Stimulated activated naive CD8-positive, alpha-beta T cell treated with anti-CD3 and anti-CD28 coated beads, Interleukin-15, amount 100 ng/mL, for 72 hours (primary cell): ENCODE results near the gene MT1B.
"Not testable (repeated sequence)": the region's sequence is repeated elsewhere in the genome, so short reads cannot be mapped to it uniquely, and the experiment has no call there.

Experiments used
- ATAC-seq: fragments of 150-1000 bp; cut with Tn5 transposase; 2 replicates; pipeline ENCODE4 v1.10.0; 2021; ENCODE audit warnings: mild to moderate bottlenecking, moderate library complexity
- DNase-seq, 2 donors: peaks; one replicate each; pipeline ENCODE4 v3.0.0; 2021 to 2022
- H3K27ac Mint-ChIP-seq, 2 donors: one replicate each; pipeline ENCODE4 v1.8.0; 2022; ENCODE audit warnings: mild to moderate bottlenecking in 2 of 2, mixed read lengths in 2 of 2, moderate library complexity in 2 of 2
- H3K27me3 Mint-ChIP-seq: one replicate; pipeline ENCODE4 v1.8.0; 2022; ENCODE audit warnings: mixed read lengths
- H3K4me1 Mint-ChIP-seq: one replicate; pipeline ENCODE4 v1.8.0; 2022; ENCODE audit warnings: mild to moderate bottlenecking, mixed read lengths
- H3K4me3 Mint-ChIP-seq, 2 donors: one replicate each; pipeline ENCODE4 v1.8.0; 2022; ENCODE audit warnings: mild to moderate bottlenecking in 2 of 2, mixed read lengths in 2 of 2, moderate library complexity in 1 of 2
- H3K9me3 Mint-ChIP-seq, 2 donors: one replicate each; pipeline ENCODE4 v1.8.0; 2022; ENCODE audit warnings: mixed read lengths in 2 of 2

MT1B gene

GRCh38 chr16:56665286-56666261 lies 13.9 kb downstream of the MT1B start:
- not testable (repeated sequence) for DNase-seq, ATAC-seq, H3K9me3 Mint-ChIP-seq, H3K4me3 Mint-ChIP-seq, H3K27ac Mint-ChIP-seq
- Mint-ChIP-seq H3K27me3 (peaks cover 53% of the 10 kb centered on the region), H3K4me1 (peaks cover 51% of the 10 kb centered on the region)

DNA sequence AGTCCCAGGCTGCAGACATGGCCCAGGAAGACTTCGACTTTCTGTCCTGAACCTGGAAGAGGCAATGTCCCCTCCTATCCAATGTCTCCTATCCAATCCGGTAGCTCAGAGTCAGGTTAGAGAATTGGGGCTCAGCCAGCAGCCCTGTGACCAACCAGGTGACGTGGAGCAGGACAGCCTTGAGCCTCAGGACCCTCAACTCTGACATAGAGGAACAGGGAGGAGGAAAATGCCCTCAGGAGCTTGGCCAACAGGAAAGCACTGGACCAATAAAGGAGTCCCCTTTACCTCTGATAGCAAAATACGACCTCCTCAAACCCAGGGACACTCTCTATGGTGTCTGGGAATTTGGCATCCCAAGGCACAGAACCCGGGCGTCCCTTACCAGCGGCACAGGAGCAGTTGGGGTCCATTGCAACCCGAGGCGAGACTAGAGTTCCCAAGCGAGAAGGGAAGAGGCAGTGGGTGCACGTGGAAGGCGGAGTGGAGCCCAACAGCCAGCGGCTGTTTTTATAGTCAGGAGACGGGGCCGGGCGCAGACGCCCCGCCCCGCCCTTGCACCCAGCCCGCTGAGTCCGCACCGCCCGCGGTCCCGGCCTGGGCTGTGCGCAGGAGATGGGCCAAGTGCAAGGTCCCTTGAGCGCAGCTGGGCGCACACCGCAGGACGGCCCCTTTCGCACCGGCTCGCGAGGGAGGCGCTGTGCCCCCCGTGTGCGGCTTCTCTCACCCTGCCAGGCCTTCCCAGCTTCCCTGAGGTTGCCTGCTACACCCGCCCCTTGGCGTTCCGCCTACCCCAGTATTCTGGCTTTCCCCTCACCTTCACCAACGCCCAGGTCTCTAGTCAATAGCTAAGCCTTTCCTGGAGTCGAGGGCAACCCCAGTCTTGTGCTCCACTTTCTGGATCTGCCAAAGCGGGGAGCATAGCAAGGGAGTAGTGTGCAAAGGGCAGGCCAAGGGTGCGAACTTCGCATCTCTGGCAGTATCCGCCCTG lies 16.2 kb downstream of the MT1B start, which contains the start of gene MT1G:
Gene MT1G, minus strand, starts transcription at position 485 of the 991 bp plus-strand sequence. Its CDS starts 72 bp downstream, at position 413.
- Mint-ChIP-seq H3K27ac (peak within 1 kb of the TSS; percentile 74 to 81), H3K4me3 (peak within 1 kb of the TSS; percentile 71 to 78), H3K27me3 (peaks cover 68% of the 10 kb centered on the region)

DNA sequence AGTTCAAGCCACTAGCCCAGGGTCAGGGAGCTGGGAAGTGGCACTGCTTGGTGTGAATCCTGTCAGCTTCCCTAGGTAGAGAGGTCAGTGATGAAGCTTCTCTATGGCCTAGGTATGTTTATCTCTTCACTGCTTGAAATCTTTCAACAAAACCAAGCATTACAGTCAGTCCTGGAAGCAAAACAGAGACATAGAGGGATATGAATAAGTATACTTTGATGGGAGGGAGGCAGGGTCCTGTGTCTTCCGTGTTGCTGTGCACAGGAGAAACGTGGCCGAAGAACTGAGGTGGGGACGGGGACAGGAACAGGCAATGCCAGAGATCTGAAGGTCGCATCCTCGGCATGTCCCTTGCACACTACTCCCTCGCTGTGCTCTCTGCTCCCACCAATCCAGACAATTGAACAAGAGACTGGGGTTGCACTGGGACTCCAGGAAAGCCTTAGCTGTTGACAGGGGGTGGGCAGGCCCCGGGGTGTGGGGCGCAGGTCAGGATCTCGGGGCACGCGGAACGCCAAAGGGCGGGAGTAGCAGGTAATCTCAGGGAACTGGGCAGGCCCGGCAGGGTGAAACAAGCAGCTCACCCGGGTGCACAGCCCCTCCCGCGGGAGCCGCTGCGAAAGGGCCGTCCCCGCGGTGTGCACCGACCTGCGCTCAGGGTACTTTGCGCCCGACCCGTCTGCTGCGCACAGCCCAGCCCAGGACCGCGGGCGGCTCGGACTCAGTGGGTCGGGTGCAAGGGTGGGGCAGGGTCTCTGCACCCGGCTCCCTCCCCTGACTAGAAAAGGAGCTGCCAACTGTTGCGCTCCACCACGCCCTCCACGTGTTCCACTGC lies 17.5 kb downstream of the MT1B start, which contains the start of gene MT1H:
Gene MT1H, plus strand, starts transcription at position 810 of the 835 bp plus-strand sequence. CDS start 71 bp downstream, outside the sequence.
- Mint-ChIP-seq H3K4me1 (peaks cover 33% of the 10 kb centered on the region), H3K27ac (peak within 1 kb of the TSS in 1 of 2 donors; percentile 57), H3K4me3 (peak within 1 kb of the TSS; percentile 71 to 81), H3K9me3 (no peaks in the 10 kb centered on the region), H3K27me3 (peaks cover 68% of the 10 kb centered on the region)
- peak; percentile 28 to 59 for DNase-seq
- ATAC-seq: peak; percentile 56

More for the DNA sequence above, 16.2 kb downstream of the MT1B start, which contains the start of gene MT1G:
- no peaks in the 10 kb centered on the region for H3K9me3 Mint-ChIP-seq
- ATAC-seq (peak; percentile 75), DNase-seq (peak in 1 of 2 donors; percentile 66)
- peaks cover 36% of the 10 kb centered on the region for H3K4me1 Mint-ChIP-seq

GRCh38 chr16:56669840-56670619 lies 18.3 kb downstream of the MT1B start:
- peaks cover 67% of the 10 kb centered on the region for H3K27me3 Mint-ChIP-seq

DNA sequence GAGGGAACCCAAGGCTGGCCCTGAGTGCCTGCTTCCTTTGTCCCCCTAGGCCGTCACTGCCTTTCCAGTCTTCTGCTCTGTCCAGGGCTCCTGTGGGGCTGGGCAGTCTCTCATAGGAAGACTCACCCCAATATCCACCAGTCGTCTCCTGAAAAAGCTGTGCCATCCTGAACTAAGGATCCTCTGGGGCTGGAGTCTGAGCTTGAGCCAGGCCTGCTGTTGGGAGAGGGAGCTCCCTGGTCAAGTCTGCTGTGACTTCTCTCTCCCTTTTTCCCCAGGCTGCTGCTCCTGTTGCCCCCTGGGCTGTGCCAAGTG lies 18.9 kb downstream of the MT1B start:
- no peak for DNase-seq
- ATAC-seq: no peak
- peaks cover 44% of the 10 kb centered on the region for H3K4me1 Mint-ChIP-seq
- H3K9me3 Mint-ChIP-seq: no peaks in the 10 kb centered on the region
- no peak overlapping the region for H3K27ac Mint-ChIP-seq
- peak overlapping the region; percentile 25 to 63 for H3K4me3 Mint-ChIP-seq
- H3K27me3 Mint-ChIP-seq: peaks cover 61% of the 10 kb centered on the region

More at GRCh38 chr16:56669840-56670619, 18.3 kb downstream of the MT1B start:
- H3K4me1 Mint-ChIP-seq: peaks cover 39% of the 10 kb centered on the region
- no peak overlapping the region for H3K27ac Mint-ChIP-seq
- no peaks in the 10 kb centered on the region for H3K9me3 Mint-ChIP-seq
- ATAC-seq (no peak), DNase-seq (no peak)
- H3K4me3 Mint-ChIP-seq: peak overlapping the region; percentile 71 to 81

DNA sequence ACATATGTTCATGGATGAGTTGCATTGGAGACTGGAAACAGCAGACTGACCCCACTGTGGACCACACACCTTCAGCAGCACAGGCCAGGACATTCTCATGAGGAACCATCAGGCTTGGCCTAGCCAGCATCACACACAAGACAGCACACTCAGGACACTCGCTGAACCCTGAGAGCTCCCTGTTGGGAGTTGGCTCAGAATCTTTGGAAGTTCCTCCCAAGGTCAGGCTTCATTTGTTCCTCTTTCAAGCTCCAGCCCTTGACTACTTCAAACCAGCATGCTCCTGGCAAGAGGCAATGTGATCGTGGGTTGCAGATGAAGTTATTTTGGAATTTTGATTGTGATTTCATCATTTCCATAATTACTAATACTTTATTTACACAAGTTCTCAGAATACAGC lies 20.0 kb downstream of the MT1B start:
- not testable (repeated sequence) for H3K9me3 Mint-ChIP-seq, H3K4me3 Mint-ChIP-seq, DNase-seq, ATAC-seq, H3K27ac Mint-ChIP-seq
- Mint-ChIP-seq H3K4me1 (peaks cover 55% of the 10 kb centered on the region), H3K27me3 (peaks cover 54% of the 10 kb centered on the region)

GRCh38 chr16:56672171-56672570 lies 20.5 kb downstream of the MT1B start:
- H3K27ac Mint-ChIP-seq, DNase-seq, H3K4me3 Mint-ChIP-seq, H3K9me3 Mint-ChIP-seq, ATAC-seq: not testable (repeated sequence)
- peaks cover 49% of the 10 kb centered on the region for H3K27me3 Mint-ChIP-seq
- peaks cover 60% of the 10 kb centered on the region for H3K4me1 Mint-ChIP-seq

- ATAC-seq: no peak
- peaks cover 53% of the 10 kb centered on the region for H3K4me1 Mint-ChIP-seq
- DNase-seq: no peak
- H3K4me3 Mint-ChIP-seq: no peak overlapping the region
- no peak overlapping the region for H3K27ac Mint-ChIP-seq
- H3K27me3 Mint-ChIP-seq: peaks cover 41% of the 10 kb centered on the region
- H3K9me3 Mint-ChIP-seq: no peaks in the 10 kb centered on the region
These were observed 21.3 kb downstream of the MT1B start for GRCh38 chr16:56672761-56673536.

GRCh38 chr16:56673921-56674320 lies 22.2 kb downstream of the MT1B start:
- Mint-ChIP-seq H3K4me3 (no peak overlapping the region), H3K4me1 (peaks cover 43% of the 10 kb centered on the region), H3K27me3 (peaks cover 32% of the 10 kb centered on the region), H3K27ac (no peak overlapping the region), H3K9me3 (no peaks in the 10 kb centered on the region)
- ATAC-seq: peak; percentile 38
- peak; percentile 38 to 39 for DNase-seq

DNA sequence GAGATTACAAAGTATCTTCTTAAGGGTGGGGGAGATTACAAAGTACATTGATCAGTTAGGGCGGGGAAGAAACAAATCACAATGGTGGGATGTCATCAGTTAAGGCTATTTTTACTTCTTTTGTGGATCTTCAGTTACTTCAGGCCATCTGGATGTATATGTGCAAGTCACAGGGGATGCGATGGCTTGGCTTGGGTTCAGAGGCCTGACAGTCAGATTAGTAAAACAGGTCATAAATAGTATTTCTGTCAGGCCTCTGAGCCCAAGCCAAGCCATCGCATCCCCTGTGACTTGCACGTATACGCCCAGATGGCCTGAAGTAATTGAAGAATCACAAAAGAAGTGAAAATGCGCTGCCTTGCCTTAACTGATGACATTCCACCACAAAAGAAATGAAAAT lies 22.9 kb downstream of the MT1B start:
- H3K4me1 Mint-ChIP-seq: peaks cover 37% of the 10 kb centered on the region
- DNase-seq, H3K9me3 Mint-ChIP-seq, H3K4me3 Mint-ChIP-seq, H3K27ac Mint-ChIP-seq, ATAC-seq: not testable (repeated sequence)
- H3K27me3 Mint-ChIP-seq: peaks cover 25% of the 10 kb centered on the region

GRCh38 chr16:56675685-56676210 lies 24.1 kb downstream of the MT1B start:
- Mint-ChIP-seq H3K9me3 (no peaks in the 10 kb centered on the region), H3K27ac (peak overlapping the region; percentile 66 to 87)
- DNase-seq: peak; percentile 53 to 65

GRCh38 chr16:56677474-56677873 lies 25.8 kb downstream of the MT1B start:
- H3K27me3 Mint-ChIP-seq: no peaks in the 10 kb centered on the region
- no peak overlapping the region for H3K27ac Mint-ChIP-seq
- H3K9me3 Mint-ChIP-seq: no peaks in the 10 kb centered on the region
- peaks cover 39% of the 10 kb centered on the region for H3K4me1 Mint-ChIP-seq
- no peak for ATAC-seq
- no peak for DNase-seq
- no peak overlapping the region for H3K4me3 Mint-ChIP-seq

More at GRCh38 chr16:56675685-56676210, 24.1 kb downstream of the MT1B start:
- peak; percentile 78 for ATAC-seq
- Mint-ChIP-seq H3K4me1 (peaks cover 30% of the 10 kb centered on the region), H3K4me3 (peak overlapping the region; percentile 53 to 84), H3K27me3 (peaks cover 13% of the 10 kb centered on the region)
